ENCODE results near the gene ACOT12. TPM values are rescaled to one million over a fixed set of nuclear protein-coding genes. Genes with fewer than 3 reads are reported as not detected.

ACOT12 gene
- total RNA-seq, 1 experiment from 2014 or later, result not detected

DNA sequence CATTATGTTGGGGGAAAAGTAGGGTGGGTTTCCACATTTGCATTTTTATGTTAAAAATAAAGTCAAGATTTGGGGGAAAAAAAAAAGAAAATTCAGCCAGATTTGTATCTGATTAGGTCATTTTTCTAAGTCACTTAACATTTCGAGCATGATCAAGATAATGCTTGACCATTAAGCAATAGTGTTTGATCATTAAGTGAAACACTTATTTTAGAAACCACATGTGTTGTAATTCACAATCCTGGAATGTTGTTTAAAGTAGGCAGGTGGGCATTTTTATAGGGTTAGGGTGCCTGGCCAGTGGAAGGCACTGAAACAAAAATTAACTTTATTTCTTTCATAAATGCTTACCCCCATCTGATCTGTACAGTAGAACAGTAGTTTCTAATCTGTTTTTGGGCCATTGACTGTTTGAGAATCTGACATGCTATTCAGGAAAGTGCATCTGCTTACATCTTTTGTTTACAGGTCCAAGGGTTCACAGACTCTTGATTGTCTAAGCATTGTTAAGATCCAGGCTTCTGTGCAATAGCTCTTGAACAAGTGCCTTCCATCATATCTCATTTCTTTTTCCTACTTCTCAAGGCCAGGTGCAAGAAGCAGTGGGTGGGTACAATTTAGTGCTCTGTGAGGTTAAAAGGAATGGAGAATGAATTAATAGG lies 83.4 kb downstream of the ACOT12 start:
- Histone ChIP-seq H3K27me3 (ENCODE audit: low read length) (no peaks in the 10 kb centered on the region), H3K36me3 (ENCODE audit: low read depth, low read length) (peaks cover 15% of the 10 kb centered on the region; the same call in 1 of the 2 replicates), H3K4me2 (ENCODE audit: low read length) (no peak overlapping the region), H3K4me1 (ENCODE audit: insufficient read depth, low read length) (no peaks in the 10 kb centered on the region), H3K79me2 (ENCODE audit: low read length) (peaks cover 4% of the 10 kb centered on the region), H3K27ac (ENCODE audit: low read length) (no peak overlapping the region), H3K9me3 (ENCODE audit: low read length) (no peaks in the 10 kb centered on the region), H3K4me3 (ENCODE audit: low read length) (no peak overlapping the region), H2AFZ (ENCODE audit: low read length) (no peak overlapping the region), H3F3A (ENCODE audit: low read length, unreplicated experiment) (no peaks in the 10 kb centered on the region), H3K9ac (ENCODE audit: low read length) (no peak overlapping the region), H3K9me2 (replicated peaks; ENCODE audit: low read length) (no peaks in the 10 kb centered on the region), H4K20me1 (ENCODE audit: low read length) (no peaks in the 10 kb centered on the region)
- CTCF ChIA-PET, result no interaction called here
- DNase-seq (no peak), ATAC-seq (no peak)
- intact Hi-C loops (cut with micrococcal nuclease), result no loop called here
- BruUV-seq (replicated peaks), result no TSS peak
- TF ChIP-seq, protein P1, sequence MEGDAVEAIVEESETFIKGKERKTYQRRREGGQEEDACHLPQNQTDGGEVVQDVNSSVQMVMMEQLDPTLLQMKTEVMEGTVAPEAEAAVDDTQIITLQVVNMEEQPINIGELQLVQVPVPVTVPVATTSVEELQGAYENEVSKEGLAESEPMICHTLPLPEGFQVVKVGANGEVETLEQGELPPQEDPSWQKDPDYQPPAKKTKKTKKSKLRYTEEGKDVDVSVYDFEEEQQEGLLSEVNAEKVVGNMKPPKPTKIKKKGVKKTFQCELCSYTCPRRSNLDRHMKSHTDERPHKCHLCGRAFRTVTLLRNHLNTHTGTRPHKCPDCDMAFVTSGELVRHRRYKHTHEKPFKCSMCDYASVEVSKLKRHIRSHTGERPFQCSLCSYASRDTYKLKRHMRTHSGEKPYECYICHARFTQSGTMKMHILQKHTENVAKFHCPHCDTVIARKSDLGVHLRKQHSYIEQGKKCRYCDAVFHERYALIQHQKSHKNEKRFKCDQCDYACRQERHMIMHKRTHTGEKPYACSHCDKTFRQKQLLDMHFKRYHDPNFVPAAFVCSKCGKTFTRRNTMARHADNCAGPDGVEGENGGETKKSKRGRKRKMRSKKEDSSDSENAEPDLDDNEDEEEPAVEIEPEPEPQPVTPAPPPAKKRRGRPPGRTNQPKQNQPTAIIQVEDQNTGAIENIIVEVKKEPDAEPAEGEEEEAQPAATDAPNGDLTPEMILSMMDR (conservative IDR thresholded peaks at IDR 0.05; ENCODE audit: low read depth, low read length), result no peak
- no peak for TF ChIP-seq EZH2phosphoT487 (IDR thresholded peaks at IDR 0.05; ENCODE audit: borderline replicate concordance, low read length)
- no peak for TF ChIP-seq EZH2 (IDR thresholded peaks at IDR 0.05; ENCODE audit: low read length, unreplicated experiment)
- POLR2A ChIA-PET (ENCODE audit: unreplicated experiment), result no interaction called here

DNA sequence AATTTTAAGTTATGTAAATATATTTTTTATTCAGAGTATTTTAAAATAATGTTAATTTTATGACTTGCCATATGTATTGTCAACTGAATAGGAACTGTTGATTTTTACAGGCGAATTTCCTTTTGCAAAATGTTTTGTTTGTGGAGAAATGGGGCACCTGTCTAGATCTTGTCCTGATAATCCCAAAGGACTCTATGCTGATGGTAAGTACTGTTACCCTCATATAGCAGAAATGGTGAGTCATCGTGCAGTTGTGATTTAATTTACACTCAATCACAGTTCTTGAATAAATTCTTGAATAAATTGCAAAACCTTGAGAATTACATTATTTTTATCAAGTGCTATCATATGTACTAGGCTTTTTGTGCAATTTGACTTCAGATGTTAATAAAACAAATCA lies 85.1 kb downstream of the ACOT12 start:
- no peaks in the 10 kb centered on the region for H4K20me1 ChIP-seq (ENCODE audit: low read length)
- H3K4me3 ChIP-seq (ENCODE audit: low read length), result no peak overlapping the region
- no peak overlapping the region for H3K27ac ChIP-seq (ENCODE audit: low read length)
- DNase-seq (no peak), ATAC-seq (no peak)
- H3F3A ChIP-seq (ENCODE audit: low read length, unreplicated experiment), result peaks cover 6% of the 10 kb centered on the region
- no peak overlapping the region for H2AFZ ChIP-seq (ENCODE audit: low read length)
- no peak overlapping the region for H3K4me2 ChIP-seq (ENCODE audit: low read length)
- H3K36me3 ChIP-seq (ENCODE audit: low read depth, low read length), result peaks cover 23% of the 10 kb centered on the region
- H3K9ac ChIP-seq (ENCODE audit: low read length), result no peak overlapping the region
- peaks cover 11% of the 10 kb centered on the region for H3K4me1 ChIP-seq (ENCODE audit: insufficient read depth, low read length)
- no peaks in the 10 kb centered on the region for H3K27me3 ChIP-seq (ENCODE audit: low read length)
- BruUV-seq (replicated peaks), result no TSS peak
- ChIA-PET POLR2A (ENCODE audit: unreplicated experiment) (no interaction called here), CTCF (no interaction called here)
- intact Hi-C loops (cut with micrococcal nuclease), result no loop called here
- H3K79me2 ChIP-seq (ENCODE audit: low read length), result peaks cover 20% of the 10 kb centered on the region
- TF ChIP-seq EZH2 (IDR thresholded peaks at IDR 0.05; ENCODE audit: low read length, unreplicated experiment) (no peak), EZH2phosphoT487 (IDR thresholded peaks at IDR 0.05; ENCODE audit: borderline replicate concordance, low read length) (no peak)
- TF ChIP-seq, protein P1 (conservative IDR thresholded peaks at IDR 0.05; ENCODE audit: low read depth, low read length), result no peak
- H3K9me3 ChIP-seq (ENCODE audit: low read length), result no peaks in the 10 kb centered on the region
- no peaks in the 10 kb centered on the region for H3K9me2 ChIP-seq (replicated peaks; ENCODE audit: low read length)

DNA sequence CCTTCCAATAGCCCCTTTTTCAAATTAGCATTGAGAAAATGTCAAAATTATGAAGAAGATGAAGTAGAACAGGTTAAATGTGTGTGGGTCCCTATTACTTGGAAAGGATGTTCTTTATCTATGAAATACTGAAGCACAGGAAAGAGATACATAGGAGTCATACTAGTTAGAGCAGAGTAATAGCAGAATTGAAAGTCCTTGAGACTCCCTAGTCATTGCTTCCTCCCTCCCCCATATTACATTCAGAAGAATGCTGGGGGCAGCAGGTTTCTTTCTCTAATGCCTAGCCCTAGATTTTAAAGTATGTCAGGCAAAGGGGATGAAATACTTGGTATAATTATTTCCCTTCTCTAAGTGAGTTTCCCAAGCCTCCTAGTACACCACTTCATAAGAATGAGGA lies 88.1 kb downstream of the ACOT12 start:
- Histone ChIP-seq H3K9me2 (replicated peaks; ENCODE audit: low read length) (no peaks in the 10 kb centered on the region), H3F3A (ENCODE audit: low read length, unreplicated experiment) (peaks cover 10% of the 10 kb centered on the region), H3K27ac (ENCODE audit: low read length) (no peak overlapping the region), H3K27me3 (ENCODE audit: low read length) (no peaks in the 10 kb centered on the region), H3K79me2 (ENCODE audit: low read length) (peaks cover 42% of the 10 kb centered on the region), H3K9ac (ENCODE audit: low read length) (no peak overlapping the region), H3K9me3 (ENCODE audit: low read length) (no peaks in the 10 kb centered on the region), H3K36me3 (ENCODE audit: low read depth, low read length) (peaks cover 18% of the 10 kb centered on the region), H3K4me3 (ENCODE audit: low read length) (no peak overlapping the region), H3K4me1 (ENCODE audit: insufficient read depth, low read length) (peaks cover 26% of the 10 kb centered on the region), H4K20me1 (ENCODE audit: low read length) (no peaks in the 10 kb centered on the region), H3K4me2 (ENCODE audit: low read length) (no peak overlapping the region), H2AFZ (ENCODE audit: low read length) (no peak overlapping the region)
- BruUV-seq (replicated peaks), result no TSS peak
- CTCF ChIA-PET, result no interaction called here
- DNase-seq, result no peak
- TF ChIP-seq, protein P1 (conservative IDR thresholded peaks at IDR 0.05; ENCODE audit: low read depth, low read length), result no peak
- TF ChIP-seq EZH2phosphoT487 (IDR thresholded peaks at IDR 0.05; ENCODE audit: borderline replicate concordance, low read length) (no peak), EZH2 (IDR thresholded peaks at IDR 0.05; ENCODE audit: low read length, unreplicated experiment) (no peak)
- no peak for ATAC-seq
- intact Hi-C loops (cut with micrococcal nuclease), result no loop called here
- POLR2A ChIA-PET (ENCODE audit: unreplicated experiment), result no interaction called here

All from PC-3 (cell line).